Measurements from ENCODE around the gene ANXA11.

ANXA11 gene

DNA sequence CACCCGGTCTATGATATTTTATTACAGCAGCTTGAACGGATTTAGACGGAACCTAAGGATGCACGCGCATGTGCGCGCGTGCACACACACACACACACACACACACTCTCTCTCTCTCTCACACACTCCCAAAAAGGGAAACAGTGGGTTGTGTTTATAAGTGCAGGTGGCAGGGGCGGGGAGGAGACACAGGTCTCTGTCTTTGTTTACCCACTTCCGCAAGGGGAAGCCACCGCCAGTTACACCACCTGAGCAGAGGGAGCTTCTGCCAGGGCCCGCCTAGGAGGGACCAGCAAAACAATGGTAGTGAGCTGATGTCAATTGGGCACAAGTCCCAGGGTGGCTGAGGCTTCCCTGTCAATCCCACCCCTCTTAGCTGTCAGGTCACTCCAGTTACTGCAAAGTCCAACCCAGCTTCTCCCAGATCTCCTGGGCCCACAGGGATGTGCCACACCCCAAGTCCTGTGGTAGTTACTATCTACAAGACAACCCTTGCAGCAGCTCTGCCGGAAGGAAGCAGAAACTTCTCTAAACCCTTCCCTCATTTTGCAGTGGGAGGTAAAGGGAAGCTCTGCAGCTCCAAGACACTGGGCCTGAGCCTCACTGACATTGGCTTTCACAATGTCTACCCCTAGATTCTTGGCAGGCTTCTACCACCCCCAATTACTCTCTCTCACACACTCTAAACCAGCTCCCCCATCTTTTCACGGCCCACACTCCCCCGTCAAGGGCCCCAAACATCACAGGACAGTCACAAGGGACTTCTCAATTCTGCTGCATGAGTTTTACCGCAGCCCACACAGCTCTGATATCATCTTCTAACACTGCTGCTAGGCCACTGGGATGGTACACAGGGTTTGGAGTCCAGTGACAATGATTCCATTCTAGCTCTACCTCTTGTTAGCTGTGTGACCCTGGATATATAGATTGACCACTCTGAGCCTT is 17.6 kb downstream of the ANXA11 start:
- DNase-seq, result peak; percentile 86

DNA sequence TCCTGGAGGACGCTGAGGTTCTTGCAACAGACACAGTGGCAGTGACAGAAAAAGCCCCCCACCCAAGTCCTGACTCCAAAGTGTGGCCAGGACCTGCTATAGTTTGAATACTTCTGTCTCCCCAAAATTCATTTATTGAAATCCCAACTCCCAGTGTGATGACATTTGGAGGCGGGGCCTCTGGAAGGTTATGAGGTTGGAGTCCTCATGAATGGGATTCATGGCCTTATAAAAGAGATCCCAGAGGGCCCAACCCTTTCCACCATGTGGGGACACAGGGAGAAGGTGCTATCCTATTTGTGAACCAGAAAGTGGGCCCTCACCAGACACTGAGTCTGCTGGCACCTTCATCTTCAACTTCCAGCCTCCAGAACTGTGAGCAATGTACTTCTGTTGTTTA is 18.3 kb downstream of the ANXA11 start:
- no peak for DNase-seq

DNA sequence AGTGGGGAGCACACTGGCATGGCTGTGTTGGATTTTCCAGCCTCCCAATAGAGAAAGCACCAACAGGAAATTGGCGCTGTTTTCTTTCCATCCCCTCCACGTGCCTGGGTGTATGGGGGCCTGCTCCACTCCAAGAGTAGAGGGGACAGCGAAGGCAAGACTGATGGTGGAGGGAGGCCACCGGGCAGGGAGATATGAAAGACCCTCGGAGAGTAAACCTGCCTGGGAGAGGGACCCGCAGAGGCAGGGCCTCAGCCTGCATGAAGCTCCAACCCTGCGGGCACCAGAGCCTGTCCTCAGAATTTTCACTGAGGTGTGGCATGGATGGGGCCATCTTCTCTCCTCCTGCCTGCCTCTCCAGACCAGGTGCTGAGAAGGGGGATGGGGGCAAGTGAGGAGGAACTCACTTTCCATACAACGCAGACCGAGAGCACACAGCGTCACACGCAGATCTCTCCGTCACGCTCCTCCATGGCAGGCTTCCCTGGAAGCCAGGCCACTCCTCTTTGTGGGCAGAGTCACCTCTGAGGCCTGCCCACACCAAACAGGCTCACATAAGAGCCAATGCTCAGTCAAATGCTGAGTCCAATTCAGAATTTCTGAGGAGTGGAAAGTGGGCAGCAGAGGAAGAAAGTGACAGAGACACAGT is 18.8 kb downstream of the ANXA11 start:
- DNase-seq, result peak; percentile 18

DNA sequence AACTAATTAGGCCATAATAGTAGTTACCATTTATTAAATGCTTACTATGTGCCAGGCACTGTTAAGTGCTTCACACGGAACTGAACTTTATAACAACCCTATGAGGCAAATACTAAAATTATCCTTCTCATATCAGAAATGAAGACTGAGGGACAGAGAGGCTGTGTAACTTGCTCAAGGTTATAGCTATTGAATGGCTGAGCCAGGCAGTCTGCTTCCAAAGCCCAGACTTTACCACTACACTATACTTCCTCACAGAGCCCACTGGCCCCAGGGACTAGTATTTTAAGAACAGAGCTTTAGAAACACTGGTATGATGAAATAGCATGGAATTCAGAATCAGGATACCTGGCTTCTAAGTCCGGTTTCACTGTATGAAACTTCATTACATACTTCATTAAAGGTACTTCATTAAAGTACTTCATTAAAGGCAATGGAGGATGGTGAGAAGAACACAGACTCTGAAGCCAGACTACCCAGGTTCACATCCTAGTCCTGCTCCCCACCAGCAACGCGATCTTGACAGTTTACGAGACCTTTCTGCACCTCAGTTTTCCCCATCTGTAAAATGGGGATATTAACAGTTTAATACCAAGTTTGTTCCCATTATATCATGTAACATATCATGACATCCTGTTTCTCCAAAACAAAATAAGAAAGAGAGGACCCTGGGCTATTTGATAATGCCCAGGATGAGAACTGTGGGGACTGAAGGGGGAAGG is 19.6 kb downstream of the ANXA11 start:
- DNase-seq, result no peak

DNA sequence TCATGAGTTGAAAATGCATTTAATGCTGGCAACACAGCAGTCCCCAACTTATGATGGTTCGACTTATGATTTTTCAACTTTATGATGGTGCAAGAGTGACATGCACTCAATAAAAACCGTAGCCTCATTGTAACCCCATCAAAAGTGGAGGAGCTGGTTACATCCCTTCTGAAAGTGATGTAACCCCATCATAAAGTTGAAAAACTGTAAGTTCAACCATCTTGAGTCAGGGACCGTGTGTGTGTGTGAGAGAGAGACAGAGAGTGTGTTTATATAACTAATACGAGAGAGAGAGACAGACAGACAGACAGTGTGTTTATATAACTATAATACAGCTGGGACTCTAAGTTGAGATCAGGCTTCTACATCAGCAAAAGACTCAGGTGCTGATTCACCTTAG is 21.0 kb downstream of the ANXA11 start:
- no peak for DNase-seq

DNA sequence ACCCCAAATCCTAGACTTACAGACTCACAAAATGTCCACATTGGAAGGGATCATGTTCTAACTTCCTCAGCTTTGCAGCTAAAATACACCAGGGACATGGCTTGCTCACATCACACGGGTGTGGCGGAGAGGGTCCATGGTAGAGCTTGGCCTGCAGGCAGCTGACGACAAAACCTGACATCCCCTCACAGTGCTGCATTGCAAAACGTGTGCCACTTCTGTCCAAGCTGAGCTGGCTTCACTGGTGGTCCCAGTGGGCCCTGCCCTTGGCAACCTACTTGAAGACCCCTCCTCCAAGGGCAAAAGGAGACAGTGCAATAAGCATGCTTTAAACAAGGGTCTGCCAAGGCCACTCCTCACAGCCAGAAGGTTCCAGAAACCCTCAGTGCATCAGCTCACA is 21.9 kb downstream of the ANXA11 start:
- no peak for DNase-seq

DNA sequence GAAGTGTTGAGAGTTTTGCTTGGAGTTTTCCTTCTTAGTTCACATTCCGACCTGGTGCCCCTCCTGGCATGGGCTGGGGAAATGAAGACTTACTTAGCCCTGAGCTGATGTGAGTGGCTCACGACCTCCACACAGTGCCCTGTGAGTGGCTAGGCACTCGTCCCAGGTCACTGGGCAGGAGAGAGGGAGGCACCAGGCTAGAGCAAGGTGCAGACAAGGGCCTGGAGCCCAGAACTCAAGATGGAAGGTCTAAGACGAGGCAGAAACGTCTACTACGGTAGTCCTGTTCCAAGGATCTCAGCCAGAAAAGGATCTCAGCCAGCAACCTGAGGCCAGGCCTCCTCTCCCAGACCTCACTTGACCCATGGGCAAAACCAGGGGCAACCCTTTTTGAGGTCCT is 22.4 kb downstream of the ANXA11 start:
- no peak for DNase-seq

DNA sequence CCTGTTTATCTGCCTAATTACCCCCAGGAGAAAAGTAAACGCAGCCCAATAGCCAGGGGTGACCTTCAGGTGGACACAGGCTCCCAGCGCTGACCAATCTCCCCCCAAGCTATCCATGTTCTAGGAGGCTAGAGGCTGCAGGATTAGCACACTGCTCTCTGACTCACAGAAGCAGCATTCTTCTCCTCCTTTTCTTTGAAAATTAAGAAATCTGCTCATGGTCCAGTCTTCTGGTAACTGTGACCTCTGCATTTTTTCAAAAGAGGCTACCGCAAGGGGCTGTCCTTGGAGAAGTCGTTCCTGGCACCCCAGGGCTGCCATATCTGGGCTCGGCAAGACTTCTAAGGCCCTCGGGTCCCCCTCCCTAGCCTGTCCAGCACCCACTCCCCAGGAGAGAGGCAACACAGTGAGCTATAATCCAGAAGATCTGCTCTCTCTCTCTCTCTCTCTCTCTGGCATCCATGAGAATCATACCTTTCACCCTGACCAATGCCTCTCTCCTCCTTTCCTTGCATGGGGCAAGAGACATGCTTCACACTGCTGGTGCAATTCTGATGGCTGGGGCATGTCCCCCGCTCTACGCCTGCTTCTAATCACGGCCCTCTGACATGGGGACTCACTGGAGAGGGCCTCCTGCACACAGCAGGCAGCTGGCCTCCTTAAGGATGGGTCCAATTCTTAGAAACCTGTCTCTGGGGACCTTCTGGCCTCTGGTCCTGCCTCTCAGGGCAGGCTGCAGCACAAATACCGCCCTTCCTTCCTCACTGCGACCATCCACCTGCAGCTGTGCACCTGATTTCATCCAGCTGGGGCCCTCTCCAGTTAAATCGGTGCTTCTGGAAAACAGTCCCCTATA is 27.3 kb downstream of the ANXA11 start:
- DNase-seq, result no peak

DNA sequence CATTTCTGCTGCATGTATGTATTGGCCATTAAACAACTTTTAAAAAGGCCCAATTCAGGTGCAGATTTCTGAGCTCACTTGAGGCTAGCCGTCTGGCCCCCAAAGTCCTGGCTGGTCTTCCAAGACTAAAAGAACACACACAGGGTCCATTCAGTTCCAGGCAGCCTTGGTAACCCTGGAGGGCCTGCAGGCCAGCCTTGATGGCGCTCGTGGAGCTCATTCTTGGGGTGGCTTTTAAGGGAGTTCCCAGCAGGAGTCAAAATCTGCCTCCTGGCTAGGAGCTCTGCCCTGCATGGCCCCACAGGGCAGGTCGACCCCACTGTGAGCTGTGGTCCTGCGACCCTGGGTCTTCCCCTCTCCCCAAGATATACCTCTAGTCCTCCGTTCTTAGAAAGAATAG is 28.8 kb downstream of the ANXA11 start:
- no peak for DNase-seq

DNA sequence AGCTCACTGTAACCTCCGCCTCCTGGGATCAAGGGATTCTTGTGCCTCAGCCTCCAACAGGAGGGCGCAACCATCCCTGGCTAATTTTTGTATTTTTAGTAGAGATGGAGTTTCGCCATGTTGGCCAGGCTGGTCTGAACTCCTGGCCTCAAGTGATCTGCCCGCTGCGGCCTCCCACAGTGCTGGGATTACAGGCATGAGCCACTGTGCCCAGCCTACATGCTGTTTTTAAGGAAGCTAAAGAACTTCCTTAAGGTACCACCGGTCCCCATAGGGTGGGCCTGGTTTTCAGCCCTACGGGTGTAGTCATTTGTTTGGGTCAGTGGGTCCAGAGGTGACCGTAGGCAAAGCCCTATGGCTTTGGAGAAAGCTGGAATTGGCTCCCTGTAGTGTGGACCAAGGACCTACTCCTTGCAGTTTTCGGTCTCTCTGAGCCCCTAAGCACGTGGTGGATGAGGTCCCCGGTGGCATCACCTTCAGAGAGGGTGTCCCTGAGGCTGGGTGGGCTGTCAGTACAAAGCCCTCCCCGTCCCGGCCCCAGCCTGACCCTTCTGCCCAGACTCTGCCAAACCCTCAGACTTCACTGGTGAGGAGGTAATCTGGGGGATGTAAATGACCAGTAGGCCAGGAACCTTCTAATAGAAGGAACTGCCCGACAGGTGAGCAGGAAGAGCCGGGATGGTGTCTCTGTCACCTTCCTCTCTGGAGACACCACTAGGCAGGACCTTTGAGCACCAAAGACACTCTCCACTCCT is 30.5 kb downstream of the ANXA11 start:
- no peak for DNase-seq

DNA sequence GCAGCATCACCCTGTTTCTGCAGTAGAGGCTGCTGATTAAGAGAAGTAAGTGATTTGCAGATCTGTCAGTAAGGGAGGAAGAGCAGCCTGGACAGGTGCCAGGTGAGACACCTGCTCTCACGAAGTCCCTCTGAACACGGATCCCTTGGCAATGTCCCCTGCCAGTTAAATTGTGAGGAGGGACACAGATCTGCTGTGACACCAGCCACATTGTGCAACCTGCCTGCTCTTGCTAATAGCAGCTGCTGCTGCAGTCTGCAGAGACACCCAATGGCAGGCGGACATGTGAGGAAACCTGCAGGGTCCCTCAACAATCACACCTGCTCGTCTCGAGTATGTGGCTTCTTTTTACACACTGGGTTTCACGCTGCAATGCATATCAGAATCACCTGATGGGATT is 31.9 kb downstream of the ANXA11 start:
- no peak for DNase-seq

DNA sequence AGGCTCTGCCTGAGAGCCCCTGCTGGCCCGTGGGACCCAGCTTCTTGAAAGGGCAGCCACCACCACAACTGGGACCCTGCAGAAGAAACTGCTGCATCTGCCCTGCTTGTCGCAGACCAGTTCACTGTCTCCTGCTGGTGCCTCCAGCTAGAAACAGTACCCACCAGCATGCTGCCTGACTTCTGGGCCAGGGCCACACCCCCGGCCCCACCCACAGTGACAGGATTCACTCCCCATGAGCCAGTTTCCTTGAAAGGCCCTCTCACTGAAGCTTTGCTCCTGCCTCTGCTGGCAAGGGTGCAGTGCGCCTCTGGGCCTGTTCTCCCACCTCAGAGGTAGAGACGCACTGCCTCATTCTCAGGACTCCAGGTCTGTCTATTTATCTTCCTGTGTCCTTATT is 32.4 kb downstream of the ANXA11 start:
- DNase-seq, result no peak

DNA sequence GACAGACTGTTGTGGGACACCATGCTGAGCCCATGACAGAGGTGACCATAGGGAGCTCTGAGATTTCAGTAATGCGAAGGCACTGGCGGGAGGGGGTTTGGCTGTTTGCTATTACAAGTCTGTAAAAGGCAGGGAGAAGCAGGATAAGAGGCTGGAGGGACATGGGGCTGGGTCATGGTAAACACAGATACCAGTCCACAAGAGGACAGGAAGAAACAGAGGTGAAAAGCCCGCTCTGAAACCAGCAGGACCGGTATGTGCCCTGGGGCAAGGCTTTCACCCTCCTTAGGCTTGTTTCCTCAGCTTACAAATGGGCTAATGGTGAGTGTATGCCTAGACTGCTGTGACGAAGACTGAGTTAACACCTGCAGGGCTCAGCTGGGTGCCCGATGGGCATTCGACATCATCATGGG is 34.1 kb downstream of the ANXA11 start:
- DNase-seq, result no peak

DNA sequence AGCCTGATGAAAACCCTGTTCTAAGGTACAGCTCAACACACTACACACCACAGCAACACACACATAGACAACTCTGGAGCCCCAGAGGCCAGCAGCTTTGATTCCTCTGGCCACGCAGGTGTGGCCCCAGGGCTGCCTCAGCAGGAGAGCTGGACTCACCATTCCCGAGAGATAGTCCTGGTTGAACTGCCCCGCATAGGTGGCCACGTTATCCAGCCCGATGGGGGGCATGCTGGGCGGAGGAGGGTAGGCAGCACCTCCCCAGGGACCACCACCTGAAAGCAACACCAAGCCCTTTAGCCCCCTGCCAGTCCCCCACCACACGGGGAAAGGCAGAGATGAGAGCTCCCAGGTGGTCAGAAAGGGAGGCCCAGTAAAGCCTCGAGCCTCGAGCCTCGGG is 34.7 kb downstream of the ANXA11 start:
- no peak for DNase-seq

DNA sequence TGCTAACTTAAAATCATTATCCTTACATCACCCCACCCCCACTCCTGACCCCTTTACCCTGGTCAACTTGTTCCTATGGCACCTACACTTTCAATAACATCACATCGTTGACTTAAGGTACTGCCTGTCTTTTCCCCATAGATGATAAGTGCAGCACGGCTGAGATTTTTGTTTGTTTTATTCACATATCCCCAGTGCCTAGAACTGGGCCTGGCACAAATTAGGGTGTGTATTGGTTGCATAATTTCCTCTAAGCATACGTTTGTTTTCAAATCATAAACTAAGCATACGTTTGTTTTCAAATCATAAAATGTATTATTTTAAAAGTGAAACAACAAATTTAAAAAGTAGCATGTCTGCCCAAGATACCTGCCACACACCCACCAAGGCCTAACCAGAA is 35.3 kb downstream of the ANXA11 start:
- DNase-seq, result no peak

DNA sequence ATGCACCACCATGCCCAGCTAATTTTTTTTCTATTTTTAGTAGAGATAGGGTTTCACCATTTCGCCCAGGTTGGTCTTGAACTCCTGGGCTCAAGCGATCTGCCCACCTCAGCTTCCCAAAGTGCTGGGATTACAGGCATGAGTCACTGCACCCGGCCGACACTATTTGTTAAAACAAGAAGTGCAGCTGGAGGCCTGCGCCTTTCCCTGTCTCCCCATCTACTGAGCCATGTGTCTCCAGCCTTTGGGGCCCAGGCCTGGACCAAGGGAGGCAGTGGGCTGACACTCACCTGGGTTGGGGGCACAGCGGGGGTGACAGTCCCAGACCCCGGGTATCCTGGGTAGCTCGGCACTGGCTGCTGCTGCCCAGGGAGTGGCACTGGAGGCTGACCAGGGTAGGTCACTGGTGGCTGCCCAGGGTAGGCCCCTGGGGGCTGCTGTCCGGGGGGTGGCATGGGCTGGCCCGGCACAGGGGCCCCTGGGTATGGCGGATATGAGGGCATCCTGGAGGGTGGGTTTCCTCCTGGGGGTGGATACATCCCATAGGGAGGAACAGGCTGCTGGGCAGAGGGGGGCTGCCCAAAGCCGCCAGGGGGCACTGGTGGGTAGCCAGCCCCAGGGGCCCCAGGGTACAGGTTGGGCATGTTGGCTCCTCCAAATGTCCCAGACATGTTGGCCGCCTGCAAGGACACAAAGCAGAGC is 36.5 kb downstream of the ANXA11 start:
- no peak for DNase-seq

DNA sequence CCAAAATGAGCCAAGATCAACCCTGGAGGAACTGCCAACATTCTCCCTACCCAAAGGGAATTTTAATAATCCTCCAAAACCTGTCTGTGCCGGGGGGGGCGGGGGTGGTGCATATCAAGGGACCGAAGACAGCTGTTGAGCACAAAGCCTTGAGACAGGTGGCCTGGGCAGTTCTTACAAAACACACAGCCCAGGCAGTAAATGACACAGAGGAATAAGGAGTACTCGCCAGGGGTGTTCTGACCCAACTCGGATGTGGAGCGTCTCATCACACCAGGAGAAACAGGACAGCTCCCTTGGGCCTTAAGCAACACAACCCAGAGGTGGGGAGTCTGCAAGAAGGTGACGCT is 37.2 kb downstream of the ANXA11 start:
- no peak for DNase-seq

DNA sequence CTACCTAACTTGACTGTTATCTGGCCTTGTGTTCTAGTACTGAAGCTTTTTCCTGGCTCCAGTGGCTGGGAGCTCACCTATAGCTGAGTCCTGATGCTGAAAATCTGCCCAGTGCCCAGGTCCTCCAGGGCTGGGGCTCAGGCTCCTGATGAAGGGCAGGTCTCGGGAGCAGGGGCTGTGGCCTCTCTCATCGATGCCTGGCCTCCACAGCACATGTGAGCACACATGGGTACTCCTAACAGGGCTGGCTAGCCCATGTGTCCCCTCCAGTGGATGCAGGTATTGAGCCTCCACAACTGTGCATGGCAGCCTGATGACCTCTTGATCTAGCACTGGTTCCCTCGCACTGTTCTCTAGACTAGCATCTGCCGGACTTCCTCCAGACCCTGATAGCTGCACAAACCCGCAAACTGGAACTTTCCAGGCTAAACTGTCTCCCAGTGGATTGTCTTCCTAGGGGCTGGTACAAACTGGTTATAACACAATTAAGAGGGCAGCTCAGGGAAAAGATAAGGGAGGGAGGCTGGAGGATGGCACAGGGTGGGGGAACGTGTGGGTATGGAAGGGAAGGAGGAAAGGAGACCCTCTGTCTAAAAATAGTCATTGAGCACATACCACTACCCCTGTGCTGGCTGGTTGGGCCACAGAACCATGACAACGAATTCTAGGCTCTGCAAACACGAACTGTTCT is 37.7 kb downstream of the ANXA11 start:
- DNase-seq, result no peak

DNA sequence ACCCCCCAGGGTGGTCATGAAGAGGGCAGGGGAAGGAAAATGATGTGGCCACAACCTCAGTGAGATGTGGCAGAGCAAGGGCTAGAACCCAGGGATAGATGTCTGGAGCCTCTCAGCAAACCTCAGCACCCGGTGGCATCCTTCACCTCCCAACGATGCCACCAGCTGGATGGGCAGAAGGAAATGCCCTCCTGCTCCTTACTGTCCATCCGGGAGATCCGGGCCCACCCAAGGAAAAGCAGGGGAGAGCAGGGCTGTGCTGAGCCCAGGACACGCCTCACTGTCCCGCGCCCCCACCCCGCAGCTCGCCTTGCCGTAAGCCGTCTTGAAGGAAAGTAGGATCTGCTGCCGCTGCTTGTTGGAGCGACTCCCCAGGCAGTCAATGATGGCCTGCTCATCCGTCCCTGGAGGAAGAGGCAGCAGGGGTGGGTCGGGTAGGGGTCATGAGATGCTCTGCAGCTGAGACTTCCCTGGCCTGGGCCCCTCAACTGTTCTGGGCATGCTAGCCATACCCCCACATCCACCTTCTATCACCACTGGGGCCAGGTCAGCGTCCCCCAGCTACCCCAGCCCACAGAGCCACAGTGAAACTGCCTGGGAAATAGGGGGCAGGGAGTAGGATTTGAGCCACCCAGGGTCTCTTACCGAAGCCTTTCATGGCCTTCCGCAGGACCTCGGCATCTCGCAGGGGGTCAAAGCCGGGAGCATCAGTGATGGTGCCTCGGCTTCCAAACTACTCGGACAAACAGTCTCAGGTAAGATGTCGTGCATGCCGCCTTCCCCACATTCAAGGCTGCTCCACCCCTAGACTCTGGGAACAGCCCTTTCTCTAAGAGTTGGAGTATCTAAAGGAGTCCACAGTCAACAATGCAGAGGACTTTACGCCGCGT is 38.5 kb downstream of the ANXA11 start:
- DNase-seq, result no peak

DNA sequence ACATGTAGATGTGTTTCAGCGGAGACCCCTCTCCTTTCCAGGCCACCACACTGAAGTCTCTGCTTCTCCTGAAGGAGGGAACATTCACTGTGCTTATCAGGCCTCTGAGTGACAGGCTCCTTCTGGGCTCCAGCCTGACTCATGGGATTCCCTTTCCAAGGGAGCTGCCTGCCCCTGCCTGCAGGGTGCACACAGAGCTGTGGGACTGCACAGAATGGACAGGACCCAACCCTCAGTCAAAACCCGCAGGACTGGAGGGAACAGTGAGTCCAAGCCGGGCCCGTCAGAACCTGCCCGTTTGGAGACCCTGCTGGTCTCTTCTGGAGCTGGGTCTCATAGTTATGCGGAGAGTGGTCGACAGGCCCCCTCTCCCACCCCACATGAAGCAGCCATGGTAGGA is 40.2 kb downstream of the ANXA11 start:
- DNase-seq, result no peak
